B cell (primary cell): ENCODE results near the gene SLC19A1. TPM values are rescaled to one million over a fixed set of nuclear protein-coding genes. Genes with fewer than 3 reads are reported as not detected.

Experiments
- ATAC-seq: fragments of 200-7000 bp; cut with Tn5 transposase; one replicate; pipeline ENCODE4 v1.10.0; 2021; ENCODE audit warnings: low read depth, mild to moderate bottlenecking, moderate number of reproducible peaks, moderate library complexity
- CTCF ChIA-PET: fragments of 350-600 bp; sonication (Branson Sonifier 250); formaldehyde crosslinking; loops from one replicate; lab custom pipeline; 2021; ENCODE audit warnings: antibody characterized with exemption, inconsistent platforms; lab: Charles Lee
- POLR2A ChIA-PET: fragments of 350-600 bp; sonication (Branson Sonifier 250); formaldehyde crosslinking; loops from one replicate; lab custom pipeline; 2021; ENCODE audit warnings: antibody characterized with exemption; lab: Charles Lee
- DNase-seq: peaks from one replicate; pipeline ENCODE4 v3.0.0; 2013
- H2AFZ ChIP-seq: 2 replicates; pipeline ENCODE4 v1.6.1; 2012; ENCODE audit warnings: mild to moderate bottlenecking, low read depth, low read length; ENCODE audit not compliant: insufficient read depth, poor library complexity, severe bottlenecking
- H3K27ac ChIP-seq, 2 donors: 1 replicate in 1 of 2; 2 replicates in 1 of 2; pipeline ENCODE4 v1.5.1; 2012 to 2013; ENCODE audit warnings: low read length in 2 of 2, mild to moderate bottlenecking in 2 of 2, moderate library complexity in 1 of 2
- H3K27me3 ChIP-seq, 4 experiments: fragments of 200-600 bp in 1 of 4; sonication (generic) in 1 of 4; replicated peaks in 1 of 4; 1 replicate in 2 of 4; 2 replicates in 2 of 4; pipeline versions ENCODE4 v1.6.1 to v1.7.0; 2013 to 2016; ENCODE audit warnings: low read length in 3 of 4, mild to moderate bottlenecking in 2 of 4, mixed read lengths in 1 of 4, moderate library complexity in 1 of 4; ENCODE audit not compliant: insufficient read depth in 4 of 4, control insufficient read depth in 3 of 4; ENCODE audit errors: control extremely low read depth in 1 of 4
- H3K36me3 ChIP-seq, 2 experiments: replicated peaks in 1 of 2; 1 replicate in 1 of 2; 2 replicates in 1 of 2; pipeline versions ENCODE4 v1.6.1 to v1.7.1; 2013; ENCODE audit warnings: low read length in 1 of 2; ENCODE audit not compliant: insufficient read depth in 2 of 2, control insufficient read depth in 1 of 2; ENCODE audit errors: control extremely low read depth in 1 of 2, extremely low read depth in 1 of 2
- H3K4me1 ChIP-seq, 2 donors: fragments of 200-600 bp in 1 of 2; sonication (generic) in 1 of 2; 1 replicate in 1 of 2; 2 replicates in 1 of 2; pipeline versions ENCODE4 v1.5.1 to v1.6.1; 2013 to 2017; ENCODE audit warnings: low read length in 2 of 2; ENCODE audit not compliant: control insufficient read depth in 2 of 2, insufficient read depth in 2 of 2
- H3K4me2 ChIP-seq: replicated peaks from 2 replicates; pipeline ENCODE3; 2012; ENCODE audit warnings: mild to moderate bottlenecking, low read depth, low read length; ENCODE audit not compliant: poor library complexity, severe bottlenecking
- H3K4me3 ChIP-seq, 5 experiments: fragments of 200-600 bp in 1 of 5; sonication (generic) in 1 of 5; 1 replicate in 3 of 5; 2 replicates in 2 of 5; pipeline versions ENCODE4 v1.5.1 to v1.7.0; 2011 to 2016; ENCODE audit warnings: low read length in 4 of 5, mild to moderate bottlenecking in 4 of 5, low read depth in 2 of 5, control low read depth in 1 of 5, moderate library complexity in 1 of 5; ENCODE audit not compliant: insufficient read depth in 1 of 5; ENCODE audit errors: control extremely low read depth in 1 of 5, extremely low read depth in 1 of 5
- H3K79me2 ChIP-seq: fragments of 200-600 bp; sonication (generic); one replicate; pipeline ENCODE4 v1.6.0; 2016; ENCODE audit warnings: low read length; ENCODE audit not compliant: control insufficient read depth, insufficient read depth
- H3K9ac ChIP-seq: fragments of 200-600 bp; sonication (generic); 2 replicates; pipeline ENCODE4 v1.6.1; 2017; ENCODE audit warnings: mild to moderate bottlenecking, low read length, moderate library complexity
- H3K9me3 ChIP-seq, 3 donors: one replicate each; pipeline versions ENCODE4 v1.6.1 to v1.7.1; 2013; ENCODE audit warnings: low read length in 2 of 3; ENCODE audit not compliant: control insufficient read depth in 2 of 3, insufficient read depth in 1 of 3; ENCODE audit errors: control extremely low read depth in 1 of 3
- H4K20me1 ChIP-seq: 2 replicates; pipeline ENCODE4 v1.6.0; 2012; ENCODE audit warnings: mild to moderate bottlenecking, low read length; ENCODE audit not compliant: insufficient read depth, control insufficient read depth, poor library complexity, severe bottlenecking
- H3K27ac Mint-ChIP-seq: one replicate; pipeline ENCODE4 v1.8.0; 2021; ENCODE audit warnings: mixed read lengths
- H3K27me3 Mint-ChIP-seq: one replicate; pipeline ENCODE4 v1.8.0; 2021; ENCODE audit warnings: mixed read lengths
- H3K4me1 Mint-ChIP-seq: one replicate; pipeline ENCODE4 v1.8.0; 2021; ENCODE audit warnings: mixed read lengths
- H3K4me3 Mint-ChIP-seq: one replicate; pipeline ENCODE4 v1.8.0; 2021; ENCODE audit warnings: mixed read lengths
- H3K9me3 Mint-ChIP-seq: one replicate; pipeline ENCODE4 v1.8.0; 2022; ENCODE audit warnings: mixed read lengths; ENCODE audit not compliant: insufficient read depth
- CTCF ChIP-seq: fragments of 200-600 bp; IDR thresholded peaks from one replicate; pipeline ENCODE4 v1.8.0; 2022; ENCODE audit warnings: antibody characterized with exemption, mild to moderate bottlenecking
- EZH2 ChIP-seq: IDR thresholded peaks from 2 replicates; pipeline ENCODE4 v1.6.1; 2012; ENCODE audit warnings: borderline replicate concordance, low read depth, mild to moderate bottlenecking, moderate library complexity, low read length; ENCODE audit not compliant: insufficient read depth, poor library complexity, severe bottlenecking
- WGBS: methylation state at CpG from one replicate; pipeline ENCODE4 v1.1.5; 2013; ENCODE audit warnings: missing lambda C conversion rate; ENCODE audit not compliant: insufficient coverage; 5-methylcytosine and 5-hydroxymethylcytosine counted together
- intact Hi-C: fragments of 100-400 bp; cut with micrococcal nuclease; formaldehyde crosslinking; loops from one replicate; pipeline ENCODE4 v1.10.0; 2022
- polyA plus RNA-seq: library from polyadenylated mRNA; depleted of rRNA; stranded (reverse); fragments of >200 nt; gene quantifications from 2 replicates; pipeline ENCODE4 v1.2.3, GENCODE V29; 2012
- total RNA-seq, 2 donors: library from RNA; stranded (reverse); fragments of 120-200 nt in 1 of 2; gene quantifications; 1 replicate in 1 of 2; 2 replicates in 1 of 2; pipeline versions ENCODE4 v1.2.3 to v1.2.4, GENCODE V29; 2013 to 2022

The SLC19A1 gene
- total and polyA plus RNA-seq, 2 donors (not counting 1 experiment from before 2014, with no cell fraction given), result 8.7 to 10.1 TPM

DNA sequence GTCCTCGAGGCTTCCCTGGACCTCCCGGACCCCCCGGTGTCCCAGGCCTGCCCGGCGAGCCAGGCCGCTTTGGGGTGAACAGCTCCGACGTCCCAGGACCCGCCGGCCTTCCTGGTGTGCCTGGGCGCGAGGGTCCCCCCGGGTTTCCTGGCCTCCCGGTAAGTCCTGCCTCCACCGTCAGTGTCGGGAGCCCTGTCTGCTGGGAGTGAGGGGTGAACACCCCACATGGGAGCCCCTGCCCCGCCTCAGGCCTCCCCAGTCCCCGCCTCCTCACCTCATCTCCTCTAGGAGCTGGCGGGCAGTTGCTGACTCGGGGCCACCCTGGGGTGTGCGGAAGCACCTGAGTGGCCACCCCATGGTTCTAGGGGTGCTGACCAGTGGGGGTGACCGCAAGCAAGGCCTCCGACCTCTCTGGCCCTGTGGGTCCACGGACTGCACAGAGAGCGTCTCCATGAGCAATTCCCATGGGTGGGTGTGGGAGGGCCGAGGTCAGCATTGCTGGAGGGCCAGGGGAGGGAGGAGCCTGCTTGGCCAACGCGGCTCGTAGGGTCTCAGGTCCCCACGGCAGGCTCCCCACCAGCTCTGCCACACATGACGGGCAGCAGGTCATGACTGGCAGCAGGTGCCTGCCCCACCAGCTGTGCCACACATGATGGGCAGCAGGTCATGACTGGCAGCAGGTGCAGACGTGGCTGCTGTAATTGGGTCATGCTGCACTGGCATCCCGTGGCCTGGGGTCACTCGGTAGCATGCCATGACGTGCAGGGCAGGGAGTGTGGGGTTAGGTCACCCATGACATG lies 61.3 kb downstream of the SLC19A1 start:
- Histone ChIP-seq H3K4me2 (no peak overlapping the region), H2AFZ (no peak overlapping the region), H3K4me3 (no peak overlapping the region), H3K27ac (no peak overlapping the region), H3K9ac (no peak overlapping the region), H3K4me1 (peaks cover 31 to 48% of the 10 kb centered on the region in 2 donors), H4K20me1 (no peaks in the 10 kb centered on the region), H3K36me3 (no peaks in the 10 kb centered on the region), H3K27me3 (no peaks in the 10 kb centered on the region), H3K9me3 (peaks cover 0 to 3% (median 0%) of the 10 kb centered on the region in 3 donors), H3K79me2 (no peaks in the 10 kb centered on the region)
- no peak for TF ChIP-seq CTCF
- TF ChIP-seq EZH2, result no peak
- no peak for ATAC-seq
- Mint-ChIP-seq H3K4me3 (no peak overlapping the region), H3K27me3 (no peaks in the 10 kb centered on the region), H3K9me3 (no peaks in the 10 kb centered on the region), H3K4me1 (peaks cover 39% of the 10 kb centered on the region), H3K27ac (no peak overlapping the region)
- WGBS, result 88% methylated on average over 31 of the region's 35 CpGs
- ChIA-PET CTCF (interaction anchor here (1.1 kb wide), 1 partner anchor 10 kb away, joined by 3 read pairs; no protein-coding TSS in a partner anchor), POLR2A (no interaction called here)
- intact Hi-C loops, result no loop called here
- no peak for DNase-seq
